ENCODE measurements around the gene RGS16.

GRCh38 chr1:182604175-182605164 lies at the start of gene RGS16:
- TF ChIP-seq EZH2 (IDR thresholded peaks at IDR 0.05; ENCODE audit: insufficient read depth, poor library complexity, severe bottlenecking) (no peak), EZH2phosphoT487 (IDR thresholded peaks at IDR 0.05; ENCODE audit: insufficient read depth, low read depth) (no peak)
